AG08395 (cell line): Measurements from ENCODE around the gene MT1G.
"Not testable (repeated sequence)": the region's sequence is repeated elsewhere in the genome, so short reads cannot be mapped to it uniquely, and the experiment has no call there.

Source experiments
- DNase-seq: peaks from one replicate; pipeline ENCODE4 v3.0.0; 2012; ENCODE audit warnings: mixed read lengths, low spot score

The MT1G gene

GRCh38 chr16:56684926-56685590 lies 17.2 kb upstream of the MT1G start:
- no peak for DNase-seq

GRCh38 chr16:56684256-56684925 lies 16.5 kb upstream of the MT1G start:
- no peak for DNase-seq

- no peak for DNase-seq
These were observed 15.7 kb upstream of the MT1G start for GRCh38 chr16:56683424-56684172.

- no peak for DNase-seq
These were observed 15.0 kb upstream of the MT1G start for GRCh38 chr16:56682703-56683397.

GRCh38 chr16:56681939-56682702 lies 14.3 kb upstream of the MT1G start, which contains the start of gene MT1X:
MT1X (plus strand) TSS chr16:56682470; CDS start chr16:56682541, 71 bp downstream.
- peak; percentile 94 for DNase-seq

- DNase-seq = no peak
These were observed 12.0 kb upstream of the MT1G start for GRCh38 chr16:56679818-56680217.

- DNase-seq = no peak
These were observed 11.3 kb upstream of the MT1G start for GRCh38 chr16:56679078-56679730.

- DNase-seq = no peak
These were observed 9.6 kb upstream of the MT1G start for GRCh38 chr16:56677474-56677873.

GRCh38 chr16:56675685-56676210 lies 7.9 kb upstream of the MT1G start:
- DNase-seq = no peak

GRCh38 chr16:56674570-56674969 lies 6.7 kb upstream of the MT1G start:
- not testable (repeated sequence) for DNase-seq

- DNase-seq = no peak
These were observed 6.1 kb upstream of the MT1G start for GRCh38 chr16:56673921-56674320.

GRCh38 chr16:56672761-56673536 lies 5.1 kb upstream of the MT1G start:
- DNase-seq = no peak

- not testable (repeated sequence) for DNase-seq
These were observed 4.3 kb upstream of the MT1G start for GRCh38 chr16:56672171-56672570.

GRCh38 chr16:56671691-56672090 lies 3.8 kb upstream of the MT1G start:
- DNase-seq = not testable (repeated sequence)

- no peak for DNase-seq
These were observed 2.7 kb upstream of the MT1G start for GRCh38 chr16:56670620-56670934.

- no peak for DNase-seq
These were observed 2.2 kb upstream of the MT1G start for GRCh38 chr16:56669840-56670619.

- DNase-seq = no peak
These were observed 1.4 kb upstream of the MT1G start, which contains the start of gene MT1H for GRCh38 chr16:56669005-56669839. MT1H (plus strand) TSS chr16:56669814; CDS start chr16:56669885, 71 bp downstream.
